ENCODE measurements around the gene SLC1A4. TPM values are rescaled to one million over a fixed set of nuclear protein-coding genes. Genes with fewer than 3 reads are reported as not detected.

SLC1A4 gene
- polyA plus RNA-seq, 3 donors = 3.2 to 4.5 (median 4.4) TPM

- intact Hi-C loops (cut with micrococcal nuclease) = loop anchor here in 1 of 2 donors (10.0 kb wide), 1 partner anchor 461 kb away; no protein-coding TSS in a partner anchor
- H3K4me1 ChIP-seq (ENCODE audit: control insufficient read depth in 1 of 2, insufficient read depth in 2 of 2, low read length in 2 of 2) = peaks cover 0 to under 1% of the 10 kb centered on the region in 2 donors
- H3K27ac ChIP-seq (ENCODE audit: low read depth in 1 of 2, low read length in 2 of 2) = no peak overlapping the region
- peaks cover 12 to 15% of the 10 kb centered on the region in 2 donors for H3K9me3 ChIP-seq (replicated peaks in 1 of 2; ENCODE audit: control insufficient read depth in 1 of 2, insufficient read depth in 1 of 2, low read length in 2 of 2)
- 100% methylated on average over 1 of the region's 10 CpGs for WGBS (ENCODE audit: insufficient coverage)
- Mint-ChIP-seq H3K4me1 (peaks cover 2% of the 10 kb centered on the region), H3K36me3 (peaks cover 36 to 44% of the 10 kb centered on the region in 2 donors), H3K27me3 (ENCODE audit: low read depth in 3 of 3) (no peaks in the 10 kb centered on the region), H3K9me3 (peaks cover 16 to 24% (median 21%) of the 10 kb centered on the region in 7 donors), H3K27ac (no peak overlapping the region), H3K4me3 (no peak overlapping the region)
- no peak for TF ChIP-seq CTCF (IDR thresholded peaks at IDR 0.05)
- no peak for DNase-seq
- no peaks in the 10 kb centered on the region for H3K27me3 ChIP-seq (ENCODE audit: control insufficient read depth in 2 of 2, insufficient read depth in 2 of 2, low read length in 2 of 2)
- no peaks in the 10 kb centered on the region for H4K20me1 ChIP-seq (ENCODE audit: insufficient read depth, low read length)
- H3K79me2 ChIP-seq (ENCODE audit: insufficient read depth, low read length) = no peaks in the 10 kb centered on the region
- no peak overlapping the region for H2AFZ ChIP-seq (ENCODE audit: insufficient read depth, low read depth, low read length, poor library complexity, severe bottlenecking)
- H3K36me3 ChIP-seq (replicated peaks in 1 of 2; ENCODE audit: control insufficient read depth in 1 of 2, insufficient read depth in 2 of 2, low read length in 2 of 2) = peaks cover 7 to 40% of the 10 kb centered on the region in 2 donors
- H3K4me2 ChIP-seq (replicated peaks; ENCODE audit: extremely low read depth, low read length, poor library complexity, severe bottlenecking) = no peak overlapping the region
- no peak overlapping the region for H3K4me3 ChIP-seq (replicated peaks in 1 of 3; ENCODE audit: low read depth in 2 of 3, low read length in 3 of 3)
- no peak overlapping the region for H3K9ac ChIP-seq (ENCODE audit: insufficient read depth, low read length, poor library complexity, severe bottlenecking)
Measured at GRCh38 chr2:65045651-65046050, 56.5 kb downstream of the SLC1A4 start.

GRCh38 chr2:65046633-65047407 is 57.6 kb downstream of the SLC1A4 start:
- H3K4me3 Mint-ChIP-seq = no peak overlapping the region
- no peak for TF ChIP-seq CTCF (IDR thresholded peaks at IDR 0.05)
- H3K4me1 ChIP-seq (ENCODE audit: control insufficient read depth in 1 of 2, insufficient read depth in 2 of 2, low read length in 2 of 2) = no peaks in the 10 kb centered on the region
- H3K9ac ChIP-seq (ENCODE audit: insufficient read depth, low read length, poor library complexity, severe bottlenecking) = no peak overlapping the region
- H3K9me3 Mint-ChIP-seq = peaks cover 16 to 24% (median 21%) of the 10 kb centered on the region in 7 donors
- DNase-seq = no peak
- no peaks in the 10 kb centered on the region for H3K27me3 ChIP-seq (ENCODE audit: control insufficient read depth in 2 of 2, insufficient read depth in 2 of 2, low read length in 2 of 2)
- H3K4me3 ChIP-seq (replicated peaks in 1 of 3; ENCODE audit: low read depth in 2 of 3, low read length in 3 of 3) = no peak overlapping the region
- H2AFZ ChIP-seq (ENCODE audit: insufficient read depth, low read depth, low read length, poor library complexity, severe bottlenecking) = no peak overlapping the region
- H3K27ac Mint-ChIP-seq = no peak overlapping the region
- H3K9me3 ChIP-seq (replicated peaks in 1 of 2; ENCODE audit: control insufficient read depth in 1 of 2, insufficient read depth in 1 of 2, low read length in 2 of 2) = peaks cover 12 to 15% of the 10 kb centered on the region in 2 donors
- peaks cover 36 to 44% of the 10 kb centered on the region in 2 donors for H3K36me3 Mint-ChIP-seq
- peaks cover 7 to 40% of the 10 kb centered on the region in 2 donors for H3K36me3 ChIP-seq (replicated peaks in 1 of 2; ENCODE audit: control insufficient read depth in 1 of 2, insufficient read depth in 2 of 2, low read length in 2 of 2)
- no peaks in the 10 kb centered on the region for H3K79me2 ChIP-seq (ENCODE audit: insufficient read depth, low read length)
- no peaks in the 10 kb centered on the region for H3K4me1 Mint-ChIP-seq
- H3K27me3 Mint-ChIP-seq (ENCODE audit: low read depth in 3 of 3) = peaks cover 0 to 2% (median 0%) of the 10 kb centered on the region in 3 donors
- no peak overlapping the region for H3K27ac ChIP-seq (ENCODE audit: low read depth in 1 of 2, low read length in 2 of 2)
- no peaks in the 10 kb centered on the region for H4K20me1 ChIP-seq (ENCODE audit: insufficient read depth, low read length)
- H3K4me2 ChIP-seq (replicated peaks; ENCODE audit: extremely low read depth, low read length, poor library complexity, severe bottlenecking) = no peak overlapping the region
- 93% methylated on average over 3 of the region's 11 CpGs for WGBS (ENCODE audit: insufficient coverage)
- intact Hi-C loops (cut with micrococcal nuclease) = loop anchor here in 1 of 2 donors (10.0 kb wide), 1 partner anchor 462 kb away; no protein-coding TSS in a partner anchor
